AG10803 (cell line): Measurements from ENCODE around the gene ELL.

ENCODE experiments used
- DNase-seq: peaks from one replicate; pipeline ENCODE4 v3.0.0; 2010; ENCODE audit warnings: low read depth
- H3K4me3 ChIP-seq: 2 replicates; pipeline ENCODE4 v1.5.1; 2011; ENCODE audit warnings: mild to moderate bottlenecking, low read length, control low read depth
- CTCF ChIP-seq: conservative IDR thresholded peaks from 2 replicates; pipeline ENCODE4 v1.5.1; 2011; ENCODE audit warnings: mild to moderate bottlenecking, low read length, control low read depth, inconsistent platforms

ELL gene

DNA sequence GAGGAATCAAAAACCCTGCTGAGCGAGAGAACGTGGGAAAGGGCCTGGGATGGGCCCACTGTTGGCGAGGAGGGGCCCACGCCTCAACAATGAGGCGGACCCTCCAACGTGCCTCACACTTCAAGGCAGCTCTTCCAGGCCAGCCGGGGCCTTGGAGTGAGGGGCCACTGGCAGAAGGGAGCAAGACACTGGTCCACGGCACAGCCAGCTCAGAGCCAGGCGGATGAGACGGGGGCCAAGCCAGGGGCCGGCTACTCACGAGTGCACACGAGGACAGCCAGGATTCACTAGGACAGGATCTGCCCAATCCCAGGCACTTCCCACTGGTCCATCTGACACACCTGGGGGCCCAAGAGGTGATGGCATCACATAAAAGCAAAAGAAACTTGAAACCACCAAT is 20.5 kb downstream of the ELL start:
- TF ChIP-seq CTCF = no peak
- no peak overlapping the region for H3K4me3 ChIP-seq
- DNase-seq = no peak

- DNase-seq = no peak
- H3K4me3 ChIP-seq = no peak overlapping the region
- no peak for TF ChIP-seq CTCF
Measured at GRCh38 chr19:18500799-18501198, 21.1 kb downstream of the ELL start.

- no peak overlapping the region for H3K4me3 ChIP-seq
- no peak for DNase-seq
- no peak for TF ChIP-seq CTCF
Measured at GRCh38 chr19:18500376-18500775, 21.5 kb downstream of the ELL start.

DNA sequence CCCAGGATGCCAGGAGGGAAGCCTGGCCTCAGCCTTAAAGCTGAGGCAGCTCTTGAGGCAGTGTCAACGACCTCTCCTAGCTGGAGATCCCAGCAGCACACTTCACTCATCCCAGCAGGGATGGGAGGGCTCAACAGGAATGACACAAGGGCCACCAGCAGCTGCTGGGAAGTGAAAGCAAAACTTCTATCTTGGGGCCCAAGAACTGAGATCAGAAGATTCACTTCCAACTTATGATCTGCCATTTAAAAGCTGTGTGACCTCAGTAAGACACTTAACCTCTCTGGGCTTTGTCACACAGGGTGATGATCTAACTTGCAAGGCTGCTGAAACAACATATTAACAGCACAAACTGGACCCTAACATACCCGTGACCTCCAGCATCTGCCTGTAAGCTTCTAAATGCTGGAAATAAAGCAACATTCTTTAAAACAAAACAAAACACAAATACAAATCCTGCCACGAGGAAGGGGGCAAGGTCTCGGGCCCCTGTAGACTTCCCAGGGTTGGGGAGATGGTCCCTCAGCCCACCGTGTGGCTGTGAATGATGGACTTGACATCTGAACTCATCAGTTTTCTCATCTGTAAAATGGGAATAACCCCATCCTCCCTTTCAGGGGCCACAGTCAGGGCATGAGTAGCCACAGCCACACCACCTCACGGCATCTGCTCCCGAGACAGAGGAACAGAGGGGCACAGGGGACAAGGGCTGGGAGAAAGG is 22.7 kb downstream of the ELL start:
- no peak for DNase-seq
- no peak overlapping the region for H3K4me3 ChIP-seq
- TF ChIP-seq CTCF = no peak

DNA sequence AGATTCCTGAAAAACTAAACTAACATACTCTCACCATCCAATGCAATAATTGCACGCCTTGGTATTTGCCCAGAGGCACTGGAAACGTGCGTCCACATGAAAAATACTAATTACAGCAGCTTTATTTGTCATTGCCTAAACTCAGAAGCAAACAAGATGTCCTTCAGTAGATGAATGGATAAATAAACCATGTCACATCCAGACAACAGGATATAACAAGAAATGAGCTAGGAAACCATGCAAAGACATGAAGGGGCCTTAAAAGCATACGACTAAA is 25.0 kb downstream of the ELL start:
- TF ChIP-seq CTCF = no peak
- no peak for DNase-seq
- no peak overlapping the region for H3K4me3 ChIP-seq

- TF ChIP-seq CTCF = no peak
- no peak overlapping the region for H3K4me3 ChIP-seq
- DNase-seq = peak; percentile 65
Measured at GRCh38 chr19:18496167-18496979, 25.5 kb downstream of the ELL start.

DNA sequence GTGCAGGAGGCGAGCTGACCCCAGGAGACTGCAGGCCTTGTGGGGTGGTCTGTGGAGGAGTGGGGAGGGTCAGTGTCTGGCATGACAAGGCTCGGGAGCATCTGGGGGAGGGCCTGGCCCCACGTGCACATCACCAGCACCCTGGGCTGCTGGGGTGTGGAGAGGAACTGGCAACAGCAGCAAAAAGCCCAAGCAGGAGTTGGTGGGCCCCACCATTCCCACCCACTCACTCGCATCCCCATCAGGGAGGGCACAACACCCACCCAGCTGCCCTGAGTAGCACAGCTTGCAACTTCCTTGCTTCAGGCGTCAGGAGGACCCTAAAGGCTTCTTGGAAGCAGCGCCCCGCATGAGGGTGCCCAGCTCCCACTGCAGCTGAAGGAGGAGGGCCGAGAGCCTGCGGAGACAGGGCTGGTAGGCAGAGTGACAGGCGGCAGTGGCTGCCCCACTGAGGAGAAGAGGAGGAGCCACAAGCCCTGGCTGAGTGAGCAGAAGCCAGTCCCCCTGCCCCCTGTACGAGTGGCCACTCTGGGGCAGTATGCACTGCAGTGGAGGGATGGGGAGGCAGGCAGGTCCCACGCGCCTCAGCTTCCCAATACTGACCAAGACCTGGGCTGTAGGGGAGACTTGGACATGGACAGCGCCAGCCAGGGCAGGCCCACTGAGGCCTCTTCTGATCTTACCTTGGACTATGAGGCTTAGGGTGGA is 26.5 kb downstream of the ELL start:
- no peak overlapping the region for H3K4me3 ChIP-seq
- no peak for DNase-seq
- TF ChIP-seq CTCF = no peak
